HG03039 (cell line): Measurements from ENCODE around the gene F3.
A peak's percentile ranks its signal among the peaks of the same experiment; 100 is the strongest.

Experiments used
- ATAC-seq: cut with Tn5 transposase; IDR thresholded peaks from one replicate; pipeline ENCODE4 v1.9.1; 2021; ENCODE audit warnings: mild to moderate bottlenecking, moderate library complexity; ENCODE audit not compliant: unreplicated experiment

The F3 gene

GRCh38 chr1:94528826-94529225 lies 12.7 kb downstream of the F3 start:
- ATAC-seq: no peak

GRCh38 chr1:94528299-94528698 lies 13.3 kb downstream of the F3 start:
- ATAC-seq: no peak

GRCh38 chr1:94527447-94528031 lies 14.0 kb downstream of the F3 start:
- no peak for ATAC-seq

GRCh38 chr1:94526152-94526980 lies 15.2 kb downstream of the F3 start:
- ATAC-seq: no peak

- no peak for ATAC-seq
These were observed 17.0 kb downstream of the F3 start for GRCh38 chr1:94524531-94524930.

GRCh38 chr1:94522304-94522703 lies 19.3 kb downstream of the F3 start:
- ATAC-seq: no peak

- ATAC-seq: no peak
These were observed 22.2 kb downstream of the F3 start for GRCh38 chr1:94519351-94519750.

GRCh38 chr1:94515296-94515947 lies 26.1 kb downstream of the F3 start:
- ATAC-seq: no peak

GRCh38 chr1:94514095-94514727 lies 27.3 kb downstream of the F3 start:
- ATAC-seq: no peak

GRCh38 chr1:94512816-94513215 lies 28.7 kb downstream of the F3 start:
- ATAC-seq: no peak

GRCh38 chr1:94504601-94505000 lies 37.0 kb downstream of the F3 start:
- ATAC-seq: no peak

- no peak for ATAC-seq
These were observed 38.4 kb downstream of the F3 start for GRCh38 chr1:94503153-94503552.

- ATAC-seq: no peak
These were observed 39.6 kb downstream of the F3 start for GRCh38 chr1:94501935-94502334.

- ATAC-seq: no peak
These were observed 40.1 kb downstream of the F3 start for GRCh38 chr1:94501426-94501825.

- ATAC-seq: no peak
These were observed 45.3 kb downstream of the F3 start for GRCh38 chr1:94496076-94496755.

GRCh38 chr1:94490556-94490955 lies 51.0 kb downstream of the F3 start:
- ATAC-seq: no peak

GRCh38 chr1:94486990-94487389 lies 54.6 kb downstream of the F3 start:
- ATAC-seq: no peak

- ATAC-seq: peak; percentile 77
These were observed 60.1 kb downstream of the F3 start for GRCh38 chr1:94481473-94481933.

GRCh38 chr1:94479682-94480081 lies 61.9 kb downstream of the F3 start:
- no peak for ATAC-seq
